CD4-positive, alpha-beta memory T cell (primary cell): Measurements from ENCODE around the gene SLC22A23. TPM values are rescaled to one million over a fixed set of nuclear protein-coding genes. Genes with fewer than 3 reads are reported as not detected.

ENCODE experiments used
- CTCF ChIA-PET: fragments of 350-600 bp; sonication (Branson Sonifier 250); formaldehyde crosslinking; loops from one replicate; lab custom pipeline; 2021; ENCODE audit warnings: inconsistent platforms; ENCODE audit not compliant: partially characterized antibody; lab: Charles Lee
- POLR2A ChIA-PET: fragments of 350-600 bp; sonication (Branson Sonifier 250); formaldehyde crosslinking; loops from one replicate; lab custom pipeline; 2021; ENCODE audit not compliant: partially characterized antibody; lab: Charles Lee
- DNase-seq, 5 donors: peaks; one replicate each; pipeline versions ENCODE4 v3.0.0 to v3.0.0-alpha.2; 2020 to 2022; ENCODE audit warnings: mixed read lengths in 1 of 5
- H3K27ac ChIP-seq: one replicate; pipeline ENCODE4 v1.7.0; 2013; ENCODE audit warnings: low read depth, low read length
- H3K27me3 ChIP-seq: 2 replicates; pipeline ENCODE4 v1.7.0; 2013; ENCODE audit warnings: mild to moderate bottlenecking, low read length, moderate library complexity; ENCODE audit not compliant: insufficient read depth
- H3K36me3 ChIP-seq: 2 replicates; pipeline ENCODE4 v1.7.0; 2013; ENCODE audit warnings: mild to moderate bottlenecking, low read length, moderate library complexity; ENCODE audit not compliant: insufficient read depth
- H3K4me1 ChIP-seq: 2 replicates; pipeline ENCODE4 v1.7.0; 2013; ENCODE audit warnings: mild to moderate bottlenecking, low read length, moderate library complexity; ENCODE audit not compliant: insufficient read depth
- H3K4me3 ChIP-seq, 2 donors: one replicate each; pipeline ENCODE4 v1.7.0; 2013; ENCODE audit warnings: low read length in 2 of 2, mild to moderate bottlenecking in 1 of 2
- H3K9me3 ChIP-seq, 2 donors: one replicate each; pipeline ENCODE4 v1.7.0; 2013; ENCODE audit warnings: low read length in 2 of 2, control low read depth in 1 of 2; ENCODE audit not compliant: control insufficient read depth in 1 of 2
- H3K27ac Mint-ChIP-seq, 7 donors: one replicate each; pipeline ENCODE4 v1.8.0; 2020 to 2021; ENCODE audit warnings: mixed read lengths in 7 of 7, mild to moderate bottlenecking in 6 of 7, inconsistent platforms in 3 of 7, moderate library complexity in 3 of 7
- H3K27me3 Mint-ChIP-seq, 2 donors: one replicate each; pipeline ENCODE4 v1.8.0; 2020 to 2021; ENCODE audit warnings: mixed read lengths in 2 of 2
- H3K36me3 Mint-ChIP-seq, 2 donors: one replicate each; pipeline ENCODE4 v1.8.0; 2020 to 2021; ENCODE audit warnings: mixed read lengths in 2 of 2, inconsistent platforms in 1 of 2, mild to moderate bottlenecking in 1 of 2
- H3K4me1 Mint-ChIP-seq, 4 donors: one replicate each; pipeline ENCODE4 v1.8.0; 2020 to 2021; ENCODE audit warnings: mixed read lengths in 4 of 4, mild to moderate bottlenecking in 1 of 4
- H3K4me3 Mint-ChIP-seq, 8 donors: one replicate each; pipeline ENCODE4 v1.8.0; 2020 to 2021; ENCODE audit warnings: mixed read lengths in 8 of 8, mild to moderate bottlenecking in 7 of 8, moderate library complexity in 6 of 8, inconsistent platforms in 3 of 8
- H3K9me3 Mint-ChIP-seq, 8 donors: one replicate each; pipeline ENCODE4 v1.8.0; 2020 to 2021; ENCODE audit warnings: mixed read lengths in 8 of 8, mild to moderate bottlenecking in 5 of 8, inconsistent platforms in 3 of 8, moderate library complexity in 1 of 8
- intact Hi-C: fragments of 100-400 bp; cut with micrococcal nuclease; formaldehyde crosslinking; loops from one replicate; pipeline ENCODE4 v1.15.1; 2023
- polyA plus RNA-seq, 2 donors: library from polyadenylated mRNA; unstranded; fragments of 300-500 nt; fragmentation: Illumina TruSeq; gene quantifications; one replicate each; pipeline ENCODE4 v1.2.3, GENCODE V29; 2021
- total RNA-seq, 2 experiments: library from RNA; stranded (reverse); gene quantifications; one replicate each; pipeline ENCODE4 v1.2.3, GENCODE V29; 2021

The SLC22A23 gene
- total and polyA plus RNA-seq, 4 experiments from 2014 or later = 0.32 to 12.5 (median 5.7) TPM

GRCh38 chr6:3294921-3295871 lies 161.7 kb downstream of the SLC22A23 start:
- no peak for DNase-seq
- Histone ChIP-seq H3K27ac (no peak overlapping the region), H3K36me3 (no peaks in the 10 kb centered on the region), H3K4me3 (no peak overlapping the region), H3K4me1 (no peaks in the 10 kb centered on the region), H3K27me3 (no peaks in the 10 kb centered on the region), H3K9me3 (no peaks in the 10 kb centered on the region)
- ChIA-PET POLR2A (no interaction called here), CTCF (interaction anchor here (3.3 kb wide), 1 partner anchor 15 kb away, joined by 15 read pairs; no protein-coding TSS in a partner anchor)
- Mint-ChIP-seq H3K9me3 (no peaks in the 10 kb centered on the region), H3K27ac (no peak overlapping the region), H3K4me1 (no peaks in the 10 kb centered on the region), H3K36me3 (no peaks in the 10 kb centered on the region), H3K4me3 (no peak overlapping the region), H3K27me3 (no peaks in the 10 kb centered on the region)
- intact Hi-C loops = no loop called here

GRCh38 chr6:3294396-3294795 lies 162.5 kb downstream of the SLC22A23 start:
- no peaks in the 10 kb centered on the region for H3K36me3 ChIP-seq
- POLR2A ChIA-PET = no interaction called here
- H3K9me3 ChIP-seq = no peaks in the 10 kb centered on the region
- H3K4me1 ChIP-seq = no peaks in the 10 kb centered on the region
- Mint-ChIP-seq H3K4me3 (no peak overlapping the region), H3K27me3 (no peaks in the 10 kb centered on the region), H3K36me3 (no peaks in the 10 kb centered on the region), H3K9me3 (no peaks in the 10 kb centered on the region), H3K4me1 (no peaks in the 10 kb centered on the region), H3K27ac (no peak overlapping the region)
- CTCF ChIA-PET = interaction anchor here (3.3 kb wide), 1 partner anchor 14 kb away, joined by 15 read pairs; no protein-coding TSS in a partner anchor
- intact Hi-C loops = no loop called here
- H3K4me3 ChIP-seq = no peak overlapping the region
- H3K27ac ChIP-seq = no peak overlapping the region
- H3K27me3 ChIP-seq = no peaks in the 10 kb centered on the region
- DNase-seq = no peak

GRCh38 chr6:3293271-3294155 lies 163.3 kb downstream of the SLC22A23 start:
- DNase-seq = no peak
- CTCF ChIA-PET = interaction anchor here (3.3 kb wide), 1 partner anchor 13 kb away, joined by 15 read pairs; no protein-coding TSS in a partner anchor
- no peaks in the 10 kb centered on the region for H3K36me3 ChIP-seq
- no peaks in the 10 kb centered on the region for H3K4me1 Mint-ChIP-seq
- no peak overlapping the region for H3K27ac Mint-ChIP-seq
- H3K4me3 Mint-ChIP-seq = no peak overlapping the region
- intact Hi-C loops = no loop called here
- H3K27ac ChIP-seq = no peak overlapping the region
- POLR2A ChIA-PET = no interaction called here
- H3K9me3 ChIP-seq = no peaks in the 10 kb centered on the region
- H3K27me3 ChIP-seq = no peaks in the 10 kb centered on the region
- H3K4me3 ChIP-seq = no peak overlapping the region
- H3K36me3 Mint-ChIP-seq = no peaks in the 10 kb centered on the region
- no peaks in the 10 kb centered on the region for H3K4me1 ChIP-seq
- H3K27me3 Mint-ChIP-seq = no peaks in the 10 kb centered on the region
- H3K9me3 Mint-ChIP-seq = no peaks in the 10 kb centered on the region

GRCh38 chr6:3292431-3293197 lies 164.2 kb downstream of the SLC22A23 start:
- ChIA-PET CTCF (no interaction called here), POLR2A (no interaction called here)
- DNase-seq = no peak
- no peaks in the 10 kb centered on the region for H3K27me3 ChIP-seq
- H3K36me3 ChIP-seq = no peaks in the 10 kb centered on the region
- no peaks in the 10 kb centered on the region for H3K4me1 ChIP-seq
- Mint-ChIP-seq H3K4me3 (no peak overlapping the region), H3K27me3 (no peaks in the 10 kb centered on the region), H3K4me1 (no peaks in the 10 kb centered on the region), H3K36me3 (no peaks in the 10 kb centered on the region), H3K9me3 (no peaks in the 10 kb centered on the region), H3K27ac (no peak overlapping the region)
- no peak overlapping the region for H3K27ac ChIP-seq
- no peaks in the 10 kb centered on the region for H3K9me3 ChIP-seq
- no peak overlapping the region for H3K4me3 ChIP-seq
- intact Hi-C loops = no loop called here

DNA sequence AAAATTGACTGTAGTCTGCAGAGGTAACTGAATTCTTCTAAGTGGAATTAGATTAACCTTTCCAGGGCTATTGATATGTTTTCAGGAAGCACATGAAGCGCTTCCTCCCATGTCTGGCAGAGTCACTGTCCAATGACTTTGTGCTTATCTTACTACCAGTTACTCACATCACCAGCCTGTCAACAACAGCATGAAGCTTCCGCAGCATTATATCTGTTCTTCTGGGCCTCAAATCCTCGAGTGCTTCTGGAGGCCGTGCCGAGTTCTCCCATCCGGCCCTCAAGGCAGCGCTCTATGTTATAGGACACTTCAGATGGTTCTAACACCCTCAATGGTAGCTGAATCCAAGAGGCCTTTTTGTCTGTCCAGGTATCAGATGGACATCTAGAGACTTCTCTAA lies 164.9 kb downstream of the SLC22A23 start:
- ChIA-PET CTCF (no interaction called here), POLR2A (no interaction called here)
- H3K27ac ChIP-seq = no peak overlapping the region
- no peaks in the 10 kb centered on the region for H3K27me3 ChIP-seq
- no peaks in the 10 kb centered on the region for H3K9me3 ChIP-seq
- no peaks in the 10 kb centered on the region for H3K36me3 ChIP-seq
- no peaks in the 10 kb centered on the region for H3K9me3 Mint-ChIP-seq
- H3K4me3 ChIP-seq = no peak overlapping the region
- intact Hi-C loops = no loop called here
- H3K27me3 Mint-ChIP-seq = no peaks in the 10 kb centered on the region
- H3K27ac Mint-ChIP-seq = no peak overlapping the region
- H3K4me3 Mint-ChIP-seq = no peak overlapping the region
- H3K36me3 Mint-ChIP-seq = no peaks in the 10 kb centered on the region
- peaks cover 0 to 1% (median 0%) of the 10 kb centered on the region in 4 donors for H3K4me1 Mint-ChIP-seq
- no peak for DNase-seq
- no peaks in the 10 kb centered on the region for H3K4me1 ChIP-seq

- Histone ChIP-seq H3K9me3 (no peaks in the 10 kb centered on the region), H3K4me1 (no peaks in the 10 kb centered on the region), H3K36me3 (no peaks in the 10 kb centered on the region), H3K27me3 (no peaks in the 10 kb centered on the region), H3K4me3 (no peak overlapping the region), H3K27ac (no peak overlapping the region)
- CTCF ChIA-PET = interaction anchor here (0.9 kb wide), 1 partner anchor 12 kb away, joined by 3 read pairs; no protein-coding TSS in a partner anchor
- intact Hi-C loops = no loop called here
- DNase-seq = no peak
- H3K36me3 Mint-ChIP-seq = no peaks in the 10 kb centered on the region
- POLR2A ChIA-PET = no interaction called here
- no peaks in the 10 kb centered on the region for H3K27me3 Mint-ChIP-seq
- H3K4me1 Mint-ChIP-seq = peaks cover 0 to 4% (median 0%) of the 10 kb centered on the region in 4 donors
- no peak overlapping the region for H3K4me3 Mint-ChIP-seq
- no peaks in the 10 kb centered on the region for H3K9me3 Mint-ChIP-seq
- H3K27ac Mint-ChIP-seq = no peak overlapping the region
Observed at GRCh38 chr6:3291346-3291745, 165.5 kb downstream of the SLC22A23 start.
